Measurements from ENCODE around the gene ADAMTSL3. TPM values are rescaled to one million over a fixed set of nuclear protein-coding genes. Genes with fewer than 3 reads are reported as not detected.

ADAMTSL3 gene
- total RNA-seq, 1 experiment from 2014 or later, result 0.05 TPM

DNA sequence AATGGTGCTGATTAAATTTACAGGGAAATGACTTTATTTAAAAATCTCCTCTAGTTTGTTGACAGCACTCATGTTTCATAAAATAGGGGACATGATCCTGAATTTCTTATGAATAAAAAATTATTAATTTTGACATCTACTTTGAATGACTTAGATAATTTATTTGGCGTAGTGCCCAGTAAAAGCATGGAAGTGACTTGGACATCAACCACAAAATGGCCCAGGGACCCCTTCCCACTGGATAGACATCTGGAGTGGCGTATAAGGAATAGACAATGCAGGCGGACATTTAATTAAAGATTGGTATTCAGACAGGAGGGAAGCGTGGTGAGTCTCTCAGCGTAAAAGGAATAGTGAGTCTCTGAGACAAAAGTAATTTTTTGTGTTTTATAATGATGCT is 79.8 kb downstream of the ADAMTSL3 start (continued):
- TF ChIP-seq ZBTB33 (IDR thresholded peaks at IDR 0.05; ENCODE audit: extremely low read depth, insufficient replicate concordance, low read length) (no peak), EZH2 (IDR thresholded peaks at IDR 0.05) (no peak), JUND (IDR thresholded peaks at IDR 0.05) (no peak), FOSL1 (IDR thresholded peaks at IDR 0.05; ENCODE audit: low read depth) (no peak), CBX3 (IDR thresholded peaks at IDR 0.05; ENCODE audit: low read depth) (no peak), ZNF274 (IDR thresholded peaks at IDR 0.05; ENCODE audit: low read depth, low read length) (no peak), ZFX (IDR thresholded peaks at IDR 0.05) (no peak), CTCF (IDR thresholded peaks at IDR 0.05 in 2 of 3, conservative IDR thresholded peaks at IDR 0.05 in 1 of 3; ENCODE audit: borderline replicate concordance in 1 of 3, insufficient read depth in 1 of 3, low read depth in 2 of 3, low read length in 2 of 3) (no peak), EZH2phosphoT487 (IDR thresholded peaks at IDR 0.05; ENCODE audit: borderline replicate concordance) (no peak)

- H3K36me3 ChIP-seq (ENCODE audit: control insufficient read depth in 1 of 2, insufficient read depth in 2 of 2, low read length in 2 of 2), result no peaks in the 10 kb centered on the region
- 0 out of 2 replicates have a peak, but pooled peaks cover 9% of the 10 kb centered on the region for H3K27me3 ChIP-seq (ENCODE audit: insufficient read depth, low read length)
- no peaks in the 10 kb centered on the region for H3K9me2 ChIP-seq (ENCODE audit: insufficient read depth)
- H3K79me2 ChIP-seq (ENCODE audit: insufficient read depth, low read length), result no peaks in the 10 kb centered on the region
- BruUV-seq (replicated peaks), result no TSS peak
- POLR2A ChIA-PET, result no interaction called here
- peak overlapping the region; percentile 39 for H3K4me2 ChIP-seq (ENCODE audit: low read length)
- ATAC-seq (peak; percentile 68), DNase-seq (ENCODE audit: low read depth, low spot score) (peak; percentile 18)
- H2AFZ ChIP-seq (ENCODE audit: low read depth, low read length, poor library complexity, severe bottlenecking), result no peak overlapping the region
- H3K9ac ChIP-seq (ENCODE audit: low read length), result no peak overlapping the region
- no peak overlapping the region for H3K4me3 ChIP-seq (replicated peaks in 1 of 2; ENCODE audit: low read depth in 1 of 2, low read length in 2 of 2)
- H3K27ac ChIP-seq (ENCODE audit: low read depth, low read length), result no peak overlapping the region
- CTCF ChIA-PET, result interaction anchor here (0.6 to 2.5 kb wide), 4 partner anchors 13 to 934 kb away, joined by 3 to 12 read pairs (median 3); no protein-coding TSS in a partner anchor
- H4K20me1 ChIP-seq (ENCODE audit: insufficient read depth), result no peaks in the 10 kb centered on the region
- intact Hi-C loops (cut with micrococcal nuclease), result loop anchor here (10.0 kb wide), 1 partner anchor 300 kb away; no protein-coding TSS in a partner anchor
- peaks cover 9 to 23% of the 10 kb centered on the region in 2 experiments for H3K4me1 ChIP-seq (ENCODE audit: control insufficient read depth in 1 of 2, insufficient read depth in 2 of 2, low read length in 2 of 2)
- RAD21 ChIA-PET (ENCODE audit: low non-redundant PET in 1 of 2, low total read pairs in 2 of 2, uncharacterized antibody in 2 of 2, unreplicated experiment in 2 of 2), result interaction anchor here in 1 of 2 experiments (0.6 kb wide), 1 partner anchor 72 kb away, joined by 3 read pairs; no protein-coding TSS in a partner anchor
- no peaks in the 10 kb centered on the region for H3K9me3 ChIP-seq (ENCODE audit: control insufficient read depth in 1 of 2, insufficient read depth in 1 of 2, low read depth in 1 of 2, low read length in 2 of 2)
- TF ChIP-seq EGR1 (IDR thresholded peaks at IDR 0.05; ENCODE audit: low read depth), result no peak
- no peak for TF ChIP-seq YY1 (IDR thresholded peaks at IDR 0.05; ENCODE audit: extremely low read depth, insufficient replicate concordance, low read depth, low read length)
- no peak for TF ChIP-seq ZFX (IDR thresholded peaks at IDR 0.05)
- TF ChIP-seq FOSL1 (IDR thresholded peaks at IDR 0.05; ENCODE audit: low read depth), result 0 out of 2 replicates have a peak, but pooled peaks have one; percentile 15
- no peak for TF ChIP-seq REST (IDR thresholded peaks at IDR 0.05; ENCODE audit: low read depth)
- 0 out of 2 replicates have a peak, but pooled peaks have one; percentile 21 for TF ChIP-seq SIN3A (IDR thresholded peaks at IDR 0.05; ENCODE audit: low read depth)
- no peak for TF ChIP-seq POLR2A (IDR thresholded peaks at IDR 0.05; ENCODE audit: borderline replicate concordance, extremely low read depth, insufficient read depth, insufficient read length)
- no peak for TF ChIP-seq TCF7L2 (IDR thresholded peaks at IDR 0.05; ENCODE audit: borderline replicate concordance, extremely low read depth, insufficient read depth, insufficient read length)
- TF ChIP-seq EZH2phosphoT487 (IDR thresholded peaks at IDR 0.05; ENCODE audit: borderline replicate concordance), result no peak
- TF ChIP-seq EZH2 (IDR thresholded peaks at IDR 0.05), result no peak
Measured at GRCh38 chr15:83734487-83734886, 80.6 kb downstream of the ADAMTSL3 start.

All from HCT116 (cell line).